Erythroblast (primary cell): ENCODE results near the gene RMRP.

Source experiments
- GATA1 ChIP-seq: IDR thresholded peaks from 2 replicates; pipeline ENCODE4 v1.6.1; 2011; ENCODE audit warnings: low read depth, mild to moderate bottlenecking, control low read depth, low read length, moderate library complexity
- POLR2A ChIP-seq: IDR thresholded peaks from 2 replicates; pipeline ENCODE4 v1.6.1; 2011; ENCODE audit warnings: mild to moderate bottlenecking, low read length

DNA sequence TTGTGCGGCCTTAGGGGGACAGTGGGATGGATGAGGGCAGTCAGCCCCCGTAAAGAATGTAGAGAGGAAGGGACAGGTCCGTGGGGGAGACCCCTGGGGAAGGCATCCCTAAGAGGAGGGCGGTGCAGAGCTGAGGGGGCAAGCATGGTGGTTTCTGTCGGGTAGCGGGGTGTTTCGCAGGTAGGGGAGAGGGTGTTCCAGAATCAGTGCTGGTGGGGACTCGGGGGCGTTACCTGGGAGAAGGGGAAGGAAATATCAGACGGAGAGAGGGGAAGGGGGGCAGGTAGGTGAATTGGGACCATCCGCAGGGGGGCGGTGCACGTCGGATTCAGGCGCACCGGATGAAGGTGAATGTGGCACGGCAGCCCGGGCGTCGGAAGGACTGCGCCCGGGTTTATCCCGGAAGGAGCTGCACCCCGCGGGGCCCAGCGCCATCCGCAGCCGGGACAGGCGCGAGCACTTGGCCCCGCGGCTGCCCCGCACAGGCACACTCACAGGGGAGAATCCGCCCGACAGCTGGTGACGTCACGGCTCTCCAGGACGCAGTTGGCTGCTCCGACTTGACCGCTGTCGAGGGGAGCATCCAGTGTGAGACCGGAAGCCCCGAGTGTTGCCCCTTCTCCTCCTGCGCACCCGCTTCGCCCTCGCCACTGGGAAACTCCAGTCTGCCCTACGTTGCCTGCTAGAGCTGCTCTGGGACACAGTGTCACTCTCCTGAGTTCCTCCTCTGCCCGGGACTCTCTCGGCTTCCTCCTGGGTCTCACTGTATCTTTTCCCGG lies 40.9 kb downstream of the RMRP start:
- no peak for TF ChIP-seq POLR2A
- no peak for TF ChIP-seq GATA1
